ENCODE measurements around the gene SLC45A2.
A peak's percentile ranks its signal among the peaks of the same experiment; 100 is the strongest.
"Not testable (repeated sequence)": the region's sequence is repeated elsewhere in the genome, so short reads cannot be mapped to it uniquely, and the experiment has no call there.

The SLC45A2 gene

GRCh38 chr5:33964132-33964700 is 20.3 kb downstream of the SLC45A2 start:
- DNase-seq, result no peak

DNA sequence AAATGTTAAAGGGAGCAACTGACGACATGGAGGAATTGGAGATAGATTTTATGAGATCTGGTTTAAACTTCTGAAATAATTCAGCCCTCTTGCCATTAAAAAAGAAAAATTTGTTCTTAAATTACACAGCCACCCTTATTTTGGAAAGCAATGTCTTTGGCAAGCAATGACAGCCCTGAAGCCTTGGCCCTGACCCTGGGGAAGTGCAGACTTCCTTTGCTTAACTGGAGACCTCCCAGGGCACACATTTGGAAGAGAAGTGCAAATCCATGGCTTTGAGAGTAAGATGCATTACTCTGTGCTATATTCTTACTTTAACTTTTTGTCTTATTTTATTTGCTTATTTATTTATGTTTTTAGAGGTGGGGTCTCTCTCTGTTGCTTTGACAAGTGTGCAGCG is 26.3 kb downstream of the SLC45A2 start:
- no peak for DNase-seq

DNA sequence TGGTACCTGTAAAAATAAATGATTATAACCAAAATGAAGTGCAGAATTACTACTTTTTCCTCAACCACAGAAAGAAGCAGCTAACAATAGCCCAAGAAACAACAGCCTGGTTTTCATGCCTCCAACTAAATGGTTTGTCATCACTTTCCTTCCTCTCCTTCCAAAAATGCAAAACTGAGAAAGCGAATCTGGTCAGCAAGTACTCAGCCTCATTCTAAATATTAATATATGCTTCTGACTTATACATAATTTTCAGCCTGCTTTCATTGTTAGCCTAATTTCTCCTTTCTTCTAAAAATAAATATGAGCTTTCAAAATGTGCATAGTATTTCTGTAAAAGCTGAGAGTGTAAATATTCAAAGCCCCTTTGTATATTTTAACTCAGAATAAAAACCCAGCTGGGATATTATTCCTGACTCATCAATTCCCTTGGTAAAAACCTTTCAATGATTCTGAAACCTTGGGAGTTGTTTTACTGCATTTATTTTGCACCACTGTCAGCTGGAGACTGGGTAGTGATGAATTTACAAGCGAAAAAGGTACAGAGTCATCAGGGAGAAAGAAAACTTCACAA is 26.8 kb downstream of the SLC45A2 start:
- DNase-seq, result no peak

DNA sequence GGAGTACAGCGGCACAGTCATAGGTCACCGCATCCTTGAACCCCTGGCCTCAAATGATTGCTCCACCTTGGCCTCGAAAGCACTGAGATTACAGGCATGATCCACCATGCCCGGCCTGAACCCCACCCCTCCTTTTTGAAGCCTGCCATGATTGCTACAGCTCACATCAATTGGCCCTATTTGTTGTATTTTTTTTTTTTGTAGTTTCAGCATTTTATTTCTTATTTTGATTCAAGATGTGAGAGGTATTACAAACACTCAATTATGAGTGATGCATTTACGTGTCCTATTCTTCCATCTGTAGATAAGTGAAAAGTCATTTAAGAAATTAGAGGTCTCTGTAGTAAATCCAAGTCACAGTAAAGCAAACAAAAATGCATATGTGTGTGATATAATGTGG is 32.3 kb downstream of the SLC45A2 start:
- not testable (repeated sequence) for DNase-seq

GRCh38 chr5:33944543-33945132 is 39.9 kb downstream of the SLC45A2 start:
- peak; percentile 14 for DNase-seq

- no peak for DNase-seq
These were observed 43.4 kb downstream of the SLC45A2 start for GRCh38 chr5:33941090-33941489.

- DNase-seq, result no peak
These were observed 44.8 kb downstream of the SLC45A2 start for GRCh38 chr5:33939556-33940262.

GRCh38 chr5:33938881-33939280 is 45.6 kb downstream of the SLC45A2 start:
- DNase-seq, result no peak

DNA sequence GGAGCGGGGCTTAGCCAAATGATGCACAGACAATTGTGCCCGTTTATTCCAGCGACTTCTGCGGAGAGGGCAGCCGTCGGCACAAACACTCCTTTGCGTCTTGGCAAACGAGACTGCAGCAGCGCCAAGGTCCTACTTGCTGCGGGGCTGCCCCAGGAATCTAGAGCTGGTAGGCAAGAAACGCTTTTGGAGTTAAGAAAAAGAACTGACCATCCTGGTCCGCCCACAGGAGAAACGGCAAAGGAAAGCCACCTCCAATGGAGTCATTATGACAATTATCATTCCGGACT is 46.0 kb downstream of the SLC45A2 start:
- DNase-seq, result no peak

DNA sequence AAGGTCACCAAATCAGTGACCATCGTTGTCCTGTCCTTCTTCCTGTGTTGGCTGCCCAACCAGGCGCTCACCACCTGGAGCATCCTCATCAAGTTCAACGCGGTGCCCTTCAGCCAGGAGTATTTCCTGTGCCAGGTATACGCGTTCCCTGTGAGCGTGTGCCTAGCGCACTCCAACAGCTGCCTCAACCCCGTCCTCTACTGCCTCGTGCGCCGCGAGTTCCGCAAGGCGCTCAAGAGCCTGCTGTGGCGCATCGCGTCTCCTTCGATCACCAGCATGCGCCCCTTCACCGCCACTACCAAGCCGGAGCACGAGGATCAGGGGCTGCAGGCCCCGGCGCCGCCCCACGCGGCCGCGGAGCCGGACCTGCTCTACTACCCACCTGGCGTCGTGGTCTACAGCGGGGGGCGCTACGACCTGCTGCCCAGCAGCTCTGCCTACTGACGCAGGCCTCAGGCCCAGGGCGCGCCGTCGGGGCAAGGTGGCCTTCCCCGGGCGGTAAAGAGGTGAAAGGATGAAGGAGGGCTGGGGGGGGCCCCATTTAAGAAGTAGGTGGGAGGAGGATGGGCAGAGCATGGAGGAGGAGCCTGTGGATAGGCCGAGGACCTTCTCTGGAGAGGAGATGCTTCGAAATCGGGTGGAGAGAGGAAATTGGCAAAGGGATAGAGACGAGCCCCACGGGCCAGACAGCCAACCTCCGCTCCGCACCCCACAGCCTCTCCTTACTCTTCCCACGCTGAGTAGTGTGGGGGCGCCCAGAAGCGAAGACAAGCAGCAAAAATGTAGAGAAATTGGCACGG is 46.6 kb downstream of the SLC45A2 start:
- no peak for DNase-seq

DNA sequence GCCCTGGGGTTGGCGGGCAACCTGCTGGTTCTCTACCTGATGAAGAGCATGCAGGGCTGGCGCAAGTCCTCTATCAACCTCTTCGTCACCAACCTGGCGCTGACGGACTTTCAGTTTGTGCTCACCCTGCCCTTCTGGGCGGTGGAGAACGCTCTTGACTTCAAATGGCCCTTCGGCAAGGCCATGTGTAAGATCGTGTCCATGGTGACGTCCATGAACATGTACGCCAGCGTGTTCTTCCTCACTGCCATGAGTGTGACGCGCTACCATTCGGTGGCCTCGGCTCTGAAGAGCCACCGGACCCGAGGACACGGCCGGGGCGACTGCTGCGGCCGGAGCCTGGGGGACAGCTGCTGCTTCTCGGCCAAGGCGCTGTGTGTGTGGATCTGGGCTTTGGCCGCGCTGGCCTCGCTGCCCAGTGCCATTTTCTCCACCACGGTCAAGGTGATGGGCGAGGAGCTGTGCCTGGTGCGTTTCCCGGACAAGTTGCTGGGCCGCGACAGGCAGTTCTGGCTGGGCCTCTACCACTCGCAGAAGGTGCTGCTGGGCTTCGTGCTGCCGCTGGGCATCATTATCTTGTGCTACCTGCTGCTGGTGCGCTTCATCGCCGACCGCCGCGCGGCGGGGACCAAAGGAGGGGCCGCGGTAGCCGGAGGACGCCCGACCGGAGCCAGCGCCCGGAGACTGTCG is 47.3 kb downstream of the SLC45A2 start:
- no peak for DNase-seq

- DNase-seq, result no peak
These were observed 48.0 kb downstream of the SLC45A2 start, which contains the start of gene RXFP3 for GRCh38 chr5:33936381-33937016. Gene RXFP3, plus strand, starts transcription at chr5:33936386. Its CDS starts 355 bp downstream, at chr5:33936741.

DNA sequence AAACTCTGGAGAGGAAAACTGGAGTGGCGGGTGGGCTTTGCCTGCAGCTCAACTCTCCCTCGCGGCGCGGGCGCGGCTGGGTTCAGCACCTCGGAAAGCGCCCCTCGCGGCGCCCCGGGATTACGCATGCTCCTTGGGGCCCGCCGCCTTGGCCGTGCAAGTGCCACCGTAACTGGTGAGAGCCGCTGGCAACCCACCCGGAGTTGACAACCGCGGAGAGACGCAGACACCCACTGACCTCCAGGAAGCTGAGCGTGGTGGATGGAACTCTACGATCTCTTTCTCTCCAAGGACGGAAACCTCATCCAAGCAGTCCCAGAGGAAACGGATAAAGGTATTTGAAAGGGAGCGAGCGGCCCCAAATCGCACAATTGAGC is 48.5 kb downstream of the SLC45A2 start:
- no peak for DNase-seq

DNA sequence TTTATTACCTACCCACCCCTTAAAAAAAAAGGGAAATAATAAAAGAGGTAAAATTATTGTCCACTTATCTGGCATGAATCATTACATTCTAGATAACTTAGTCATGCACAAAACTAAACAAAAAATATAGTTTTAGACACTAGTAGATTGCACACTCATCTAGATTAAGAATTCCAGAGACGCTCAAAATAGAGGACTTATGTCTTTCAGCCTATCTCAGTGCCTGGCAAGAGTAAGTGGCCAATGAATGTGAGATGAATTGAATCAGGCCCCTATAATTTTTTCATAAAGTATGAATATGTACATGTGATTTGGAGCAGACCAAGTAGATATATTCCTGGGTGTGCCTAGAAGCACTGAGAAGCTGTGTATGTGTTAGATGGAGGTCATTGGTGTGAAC is 50.3 kb downstream of the SLC45A2 start:
- no peak for DNase-seq

DNA sequence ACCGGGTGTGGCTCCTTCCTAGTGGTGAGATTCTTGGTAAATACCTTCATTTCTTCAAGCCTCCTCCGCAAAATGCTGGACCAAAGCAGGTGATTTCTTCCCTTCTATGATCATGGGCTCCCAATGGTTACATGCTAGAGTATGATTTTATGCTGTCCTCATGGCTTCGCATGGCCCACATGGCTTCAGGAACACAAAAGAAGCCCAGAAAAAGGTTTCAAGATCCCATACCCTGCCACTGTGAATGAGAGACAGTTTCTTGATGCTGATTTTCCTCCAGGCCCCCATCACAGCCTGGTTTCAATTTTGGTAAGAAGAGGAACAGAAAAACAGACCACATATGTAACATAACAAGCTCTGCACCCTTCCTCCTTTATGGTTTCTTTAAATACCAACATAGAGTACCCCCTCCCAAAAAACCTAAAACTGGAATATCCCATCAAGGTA is 50.7 kb downstream of the SLC45A2 start:
- DNase-seq, result no peak

GRCh38 chr5:33931136-33931535 is 53.4 kb downstream of the SLC45A2 start:
- DNase-seq, result no peak

- DNase-seq, result no peak
These were observed 54.4 kb downstream of the SLC45A2 start for GRCh38 chr5:33929925-33930690.

GRCh38 chr5:33928283-33928682 is 56.2 kb downstream of the SLC45A2 start:
- DNase-seq, result no peak

GRCh38 chr5:33927685-33928084 is 56.8 kb downstream of the SLC45A2 start:
- DNase-seq, result no peak

DNA sequence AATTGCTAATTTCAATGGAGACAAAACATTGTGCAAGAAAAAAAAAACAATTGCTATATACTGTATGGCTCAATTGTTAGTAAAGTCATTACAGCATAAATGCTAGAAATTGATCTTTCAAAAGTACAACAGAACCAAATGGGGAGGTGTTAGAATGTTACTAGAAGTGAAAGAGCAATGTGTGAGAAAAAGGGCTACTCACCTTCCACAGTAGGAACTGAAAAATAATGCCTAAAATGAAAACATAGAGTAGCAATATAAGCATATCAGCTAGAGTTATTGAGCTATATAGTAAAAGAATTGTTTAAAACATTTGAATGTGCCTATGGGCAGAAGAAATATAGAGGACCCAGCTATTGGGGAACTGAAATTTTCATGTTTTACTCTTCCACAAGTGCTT is 59.2 kb downstream of the SLC45A2 start:
- no peak for DNase-seq

- DNase-seq, result no peak
These were observed 63.5 kb downstream of the SLC45A2 start for GRCh38 chr5:33921002-33921401.

All from NCI-H69 (cell line).